ENCODE measurements around the gene DLGAP4.

- TF ChIP-seq EZH2phosphoT487 (IDR thresholded peaks at IDR 0.05; ENCODE audit: low read length) (no peak), EZH2 (optimal IDR thresholded peaks at IDR 0.05; ENCODE audit: low read depth, low read length) (no peak)
Measured at GRCh38 chr20:36377348-36378326, 71.5 kb downstream of the DLGAP4 start.
